HCT116 (cell line): ENCODE results near the gene TARBP1. TPM values are rescaled to one million over a fixed set of nuclear protein-coding genes. Genes with fewer than 3 reads are reported as not detected.

Source experiments
- ATAC-seq: fragments of 200-7000 bp; cut with Tn5 transposase; 2 replicates; pipeline ENCODE4 v1.9.1; 2020; ENCODE audit warnings: mild to moderate bottlenecking, moderate library complexity
- BruUV-seq: library from RNA; stranded (reverse); fragments of 400-500 nt; replicated peaks from 2 replicates; lab custom pipeline; 2021; lab: Mats Ljungman, UMichigan
- CTCF ChIA-PET: fragments of 300-600 bp; sonication (Branson Sonifier 250); formaldehyde crosslinking; loops from one replicate; lab custom pipeline; 2021; ENCODE audit warnings: antibody characterized with exemption; lab: Charles Lee
- POLR2A ChIA-PET: fragments of 300-600, 350-600 bp; sonication (Branson Sonifier 250); formaldehyde crosslinking; loops from one replicate; lab custom pipeline; 2021; ENCODE audit warnings: antibody characterized with exemption; lab: Charles Lee
- RAD21 ChIA-PET, 2 experiments: fragments of 300-600 bp; sonication (Branson Sonifier 250); formaldehyde crosslinking; loops; one replicate each; lab custom pipeline; 2023; ENCODE audit warnings: low total read pairs in 2 of 2; ENCODE audit not compliant: uncharacterized antibody in 2 of 2, unreplicated experiment in 2 of 2, low non-redundant PET in 1 of 2; lab: Charles Lee
- DNase-seq: peaks from one replicate; pipeline ENCODE4 v3.0.0-alpha.2; 2010; ENCODE audit warnings: low read depth, low spot score
- H2AFZ ChIP-seq: fragments of 200-600 bp; shearing (Covaris generic), sonication (generic); 2 replicates; pipeline ENCODE4 v1.6.1; 2017; ENCODE audit warnings: low read depth, mixed run types, mixed read lengths, antibody characterized with exemption, low read length; ENCODE audit not compliant: poor library complexity, severe bottlenecking
- H3K27ac ChIP-seq: 2 replicates; pipeline ENCODE4 v1.5.1; 2012; ENCODE audit warnings: low read depth, low read length
- H3K27me3 ChIP-seq: fragments of 200-600 bp; sonication (generic); 2 replicates; pipeline ENCODE4 v1.6.1; 2016; ENCODE audit warnings: mixed run types, low read length, mixed read lengths; ENCODE audit not compliant: insufficient read depth
- H3K36me3 ChIP-seq, 2 experiments: fragments of 200-500 bp in 1 of 2; fragments of 200-600 bp in 1 of 2; sonication (Bioruptor generic) in 1 of 2; sonication (generic) in 1 of 2; 2 replicates each; pipeline versions ENCODE4 v1.5.1 to v1.6.1; 2014 to 2016; ENCODE audit warnings: low read length in 2 of 2, inconsistent platforms in 1 of 2, mixed read lengths in 1 of 2, mixed run types in 1 of 2; ENCODE audit not compliant: insufficient read depth in 2 of 2, control insufficient read depth in 1 of 2
- H3K4me1 ChIP-seq, 2 experiments: fragments of 200-600 bp in 1 of 2; sonication (generic) in 1 of 2; 2 replicates each; pipeline versions ENCODE4 v1.5.1 to v1.6.1; 2012 to 2017; ENCODE audit warnings: low read length in 2 of 2, inconsistent platforms in 1 of 2, mild to moderate bottlenecking in 1 of 2, mixed read lengths in 1 of 2, mixed run types in 1 of 2, moderate library complexity in 1 of 2; ENCODE audit not compliant: insufficient read depth in 2 of 2, control insufficient read depth in 1 of 2
- H3K4me2 ChIP-seq: fragments of 200-600 bp; sonication (generic); 2 replicates; pipeline ENCODE4 v1.6.1; 2017; ENCODE audit warnings: mixed run types, low read length, mixed read lengths
- H3K4me3 ChIP-seq, 2 experiments: fragments of 200-600 bp in 1 of 2; sonication (generic) in 1 of 2; replicated peaks in 1 of 2; 2 replicates each; pipeline ENCODE4 v1.5.1; 2011 to 2016; ENCODE audit warnings: low read length in 2 of 2, control low read depth in 1 of 2, low read depth in 1 of 2, mild to moderate bottlenecking in 1 of 2, mixed read lengths in 1 of 2, mixed run types in 1 of 2
- H3K79me2 ChIP-seq: fragments of 200-600 bp; sonication (generic); 2 replicates; pipeline ENCODE4 v1.6.1; 2017; ENCODE audit warnings: mild to moderate bottlenecking, mixed run types, low read length, moderate library complexity, mixed read lengths; ENCODE audit not compliant: insufficient read depth
- H3K9ac ChIP-seq: fragments of 200-600 bp; sonication (generic); 2 replicates; pipeline ENCODE4 v1.6.1; 2016; ENCODE audit warnings: low read length, mixed read lengths
- H3K9me2 ChIP-seq: fragments of 200-600 bp; sonication (generic), shearing (Covaris generic); 2 replicates; pipeline ENCODE4 v1.6.1; 2017; ENCODE audit warnings: mixed run types, mild to moderate bottlenecking, moderate library complexity; ENCODE audit not compliant: insufficient read depth
- H3K9me3 ChIP-seq, 2 experiments: fragments of 200-500 bp in 1 of 2; fragments of 200-600 bp in 1 of 2; sonication (Bioruptor generic) in 1 of 2; sonication (generic) in 1 of 2; 2 replicates each; pipeline ENCODE4 v1.6.1; 2014 to 2017; ENCODE audit warnings: low read length in 2 of 2, mixed read lengths in 2 of 2, inconsistent platforms in 1 of 2, low read depth in 1 of 2, mild to moderate bottlenecking in 1 of 2, mixed run types in 1 of 2, moderate library complexity in 1 of 2; ENCODE audit not compliant: control insufficient read depth in 1 of 2, insufficient read depth in 1 of 2
- H4K20me1 ChIP-seq: fragments of 200-600 bp; sonication (generic), shearing (Covaris generic); 2 replicates; pipeline ENCODE4 v1.6.1; 2017; ENCODE audit warnings: mixed run types, mild to moderate bottlenecking, moderate library complexity; ENCODE audit not compliant: insufficient read depth
- CEBPB ChIP-seq: IDR thresholded peaks from 2 replicates; pipeline ENCODE4 v1.6.1; 2012; ENCODE audit warnings: low read depth
- CTCF ChIP-seq, 3 experiments: fragments of 200-600 bp in 1 of 3; sonication (generic) in 1 of 3; IDR thresholded peaks in 2 of 3; conservative IDR thresholded peaks in 1 of 3; 2 replicates each; pipeline ENCODE4 v1.5.1; 2012 to 2017; ENCODE audit warnings: low read depth in 2 of 3, low read length in 2 of 3, antibody characterized with exemption in 1 of 3, borderline replicate concordance in 1 of 3, control low read depth in 1 of 3, mild to moderate bottlenecking in 1 of 3, mixed read lengths in 1 of 3, mixed run types in 1 of 3, moderate library complexity in 1 of 3; ENCODE audit not compliant: insufficient read depth in 1 of 3
- EGR1 ChIP-seq: IDR thresholded peaks from 2 replicates; pipeline ENCODE4 v1.6.1; 2012; ENCODE audit warnings: low read depth
- EZH2 ChIP-seq: fragments of 200-600 bp; sonication (generic); IDR thresholded peaks from 2 replicates; pipeline ENCODE4 v1.6.1; 2017; ENCODE audit warnings: antibody characterized with exemption, mixed run types
- EZH2phosphoT487 ChIP-seq: fragments of 200-600 bp; IDR thresholded peaks from 2 replicates; pipeline ENCODE4 v1.6.1; 2018; ENCODE audit warnings: antibody characterized with exemption, borderline replicate concordance
- FOSL1 ChIP-seq: IDR thresholded peaks from 2 replicates; pipeline ENCODE4 v1.6.1; 2012; ENCODE audit warnings: low read depth
- POLR2AphosphoS5 ChIP-seq: IDR thresholded peaks from 2 replicates; pipeline ENCODE4 v1.6.1; 2011; ENCODE audit warnings: mild to moderate bottlenecking, low read depth, low read length, moderate library complexity
- RAD21 ChIP-seq: IDR thresholded peaks from 2 replicates; pipeline ENCODE4 v1.6.1; 2012; ENCODE audit warnings: low read depth, mild to moderate bottlenecking
- SIN3A ChIP-seq: IDR thresholded peaks from 2 replicates; pipeline ENCODE4 v1.6.1; 2012; ENCODE audit warnings: low read depth
- TCF7L2 ChIP-seq: IDR thresholded peaks from 2 replicates; pipeline ENCODE4 v1.7.0; 2011; ENCODE audit warnings: borderline replicate concordance, inconsistent platforms; ENCODE audit not compliant: insufficient read depth, insufficient read length; ENCODE audit errors: extremely low read depth
- ZBTB33 ChIP-seq: IDR thresholded peaks from 2 replicates; pipeline ENCODE4 v1.6.1; 2011; ENCODE audit warnings: mild to moderate bottlenecking, low read length, moderate library complexity; ENCODE audit not compliant: insufficient replicate concordance; ENCODE audit errors: extremely low read depth
- ZFX ChIP-seq: fragments of 450-650 bp; IDR thresholded peaks from 2 replicates; pipeline ENCODE4 v1.6.1; 2017
- ZNF274 ChIP-seq: fragments of 200-500 bp; sonication (Bioruptor generic); IDR thresholded peaks from 2 replicates; pipeline ENCODE4 v1.6.1; 2014; ENCODE audit warnings: mild to moderate bottlenecking, low read depth, low read length, inconsistent platforms
- intact Hi-C: fragments of 100-400 bp; cut with micrococcal nuclease; formaldehyde crosslinking; loops from 2 replicates; pipeline ENCODE4 v1.10.0; 2022
- total RNA-seq: library from RNA; stranded (reverse); gene quantifications from one replicate; pipeline ENCODE4 v1.2.1, GENCODE V29; 2021; ENCODE audit not compliant: unreplicated experiment
- TF ChIP-seq, protein P1 (sequence below): IDR thresholded peaks from 2 replicates; pipeline ENCODE4 v1.6.1; 2012; ENCODE audit warnings: low read depth
- TF ChIP-seq, protein P2 (sequence below): IDR thresholded peaks from 2 replicates; pipeline ENCODE4 v1.6.1; 2012

The TARBP1 gene
- total RNA-seq, 1 experiment from 2014 or later, result 17.2 TPM

DNA sequence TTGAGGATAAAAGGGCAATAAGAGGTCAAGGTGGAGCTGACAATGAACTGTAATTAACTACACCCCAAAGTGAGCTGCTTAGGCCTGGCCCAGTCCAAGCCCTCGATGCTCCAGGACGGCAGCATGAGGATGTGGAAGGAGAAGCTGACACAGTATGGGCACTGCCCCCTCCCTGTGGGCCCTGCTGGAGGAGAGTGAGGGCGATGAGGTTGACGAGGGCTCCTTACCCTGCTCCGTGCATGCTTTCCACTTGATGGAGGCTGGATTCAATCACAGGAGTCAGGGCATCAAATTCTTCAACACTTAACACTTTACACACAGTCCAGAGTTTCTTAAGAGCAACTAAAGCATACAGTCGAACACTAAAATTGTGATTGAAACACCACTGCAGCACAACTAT is 73.3 kb downstream of the TARBP1 start:
- no TSS peak for BruUV-seq
- intact Hi-C loops, result no loop called here
- H3K4me2 ChIP-seq, result no peak overlapping the region
- H3K27me3 ChIP-seq, result no peaks in the 10 kb centered on the region
- no peaks in the 10 kb centered on the region for H4K20me1 ChIP-seq
- H3K4me3 ChIP-seq, result no peak overlapping the region
- ChIA-PET CTCF (no interaction called here), POLR2A (no interaction called here), RAD21 (no interaction called here)
- H3K79me2 ChIP-seq, result no peaks in the 10 kb centered on the region
- H3K9me2 ChIP-seq, result no peaks in the 10 kb centered on the region
- TF ChIP-seq, protein P1, sequence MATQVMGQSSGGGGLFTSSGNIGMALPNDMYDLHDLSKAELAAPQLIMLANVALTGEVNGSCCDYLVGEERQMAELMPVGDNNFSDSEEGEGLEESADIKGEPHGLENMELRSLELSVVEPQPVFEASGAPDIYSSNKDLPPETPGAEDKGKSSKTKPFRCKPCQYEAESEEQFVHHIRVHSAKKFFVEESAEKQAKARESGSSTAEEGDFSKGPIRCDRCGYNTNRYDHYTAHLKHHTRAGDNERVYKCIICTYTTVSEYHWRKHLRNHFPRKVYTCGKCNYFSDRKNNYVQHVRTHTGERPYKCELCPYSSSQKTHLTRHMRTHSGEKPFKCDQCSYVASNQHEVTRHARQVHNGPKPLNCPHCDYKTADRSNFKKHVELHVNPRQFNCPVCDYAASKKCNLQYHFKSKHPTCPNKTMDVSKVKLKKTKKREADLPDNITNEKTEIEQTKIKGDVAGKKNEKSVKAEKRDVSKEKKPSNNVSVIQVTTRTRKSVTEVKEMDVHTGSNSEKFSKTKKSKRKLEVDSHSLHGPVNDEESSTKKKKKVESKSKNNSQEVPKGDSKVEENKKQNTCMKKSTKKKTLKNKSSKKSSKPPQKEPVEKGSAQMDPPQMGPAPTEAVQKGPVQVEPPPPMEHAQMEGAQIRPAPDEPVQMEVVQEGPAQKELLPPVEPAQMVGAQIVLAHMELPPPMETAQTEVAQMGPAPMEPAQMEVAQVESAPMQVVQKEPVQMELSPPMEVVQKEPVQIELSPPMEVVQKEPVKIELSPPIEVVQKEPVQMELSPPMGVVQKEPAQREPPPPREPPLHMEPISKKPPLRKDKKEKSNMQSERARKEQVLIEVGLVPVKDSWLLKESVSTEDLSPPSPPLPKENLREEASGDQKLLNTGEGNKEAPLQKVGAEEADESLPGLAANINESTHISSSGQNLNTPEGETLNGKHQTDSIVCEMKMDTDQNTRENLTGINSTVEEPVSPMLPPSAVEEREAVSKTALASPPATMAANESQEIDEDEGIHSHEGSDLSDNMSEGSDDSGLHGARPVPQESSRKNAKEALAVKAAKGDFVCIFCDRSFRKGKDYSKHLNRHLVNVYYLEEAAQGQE, result no peak
- no peak for TF ChIP-seq EZH2
- no peak for TF ChIP-seq POLR2AphosphoS5
- TF ChIP-seq SIN3A, result no peak
- TF ChIP-seq EZH2phosphoT487, result no peak
- no peak for TF ChIP-seq FOSL1
- TF ChIP-seq RAD21, result no peak
- TF ChIP-seq ZFX, result no peak
- no peak for TF ChIP-seq TCF7L2
- TF ChIP-seq, protein P2, sequence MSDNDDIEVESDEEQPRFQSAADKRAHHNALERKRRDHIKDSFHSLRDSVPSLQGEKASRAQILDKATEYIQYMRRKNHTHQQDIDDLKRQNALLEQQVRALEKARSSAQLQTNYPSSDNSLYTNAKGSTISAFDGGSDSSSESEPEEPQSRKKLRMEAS, result no peak
- TF ChIP-seq EGR1, result no peak
- no peak for TF ChIP-seq CTCF (IDR thresholded peaks at IDR 0.05 in 2 of 3, conservative IDR thresholded peaks at IDR 0.05 in 1 of 3; ENCODE audit: borderline replicate concordance in 1 of 3, insufficient read depth in 1 of 3, low read depth in 2 of 3, low read length in 2 of 3)
- no peak for TF ChIP-seq CEBPB
- TF ChIP-seq ZBTB33, result no peak
- TF ChIP-seq ZNF274, result no peak
- no peaks in the 10 kb centered on the region for H3K36me3 ChIP-seq
- DNase-seq, result no peak
- ATAC-seq, result no peak
- H3K27ac ChIP-seq, result no peak overlapping the region
- no peaks in the 10 kb centered on the region for H3K4me1 ChIP-seq
- no peaks in the 10 kb centered on the region for H3K9me3 ChIP-seq
- no peak overlapping the region for H2AFZ ChIP-seq
- no peak overlapping the region for H3K9ac ChIP-seq
